ENCODE data around the gene TRAPPC2L.
A peak's percentile ranks its signal among the peaks of the same experiment; 100 is the strongest.

Gene TRAPPC2L

DNA sequence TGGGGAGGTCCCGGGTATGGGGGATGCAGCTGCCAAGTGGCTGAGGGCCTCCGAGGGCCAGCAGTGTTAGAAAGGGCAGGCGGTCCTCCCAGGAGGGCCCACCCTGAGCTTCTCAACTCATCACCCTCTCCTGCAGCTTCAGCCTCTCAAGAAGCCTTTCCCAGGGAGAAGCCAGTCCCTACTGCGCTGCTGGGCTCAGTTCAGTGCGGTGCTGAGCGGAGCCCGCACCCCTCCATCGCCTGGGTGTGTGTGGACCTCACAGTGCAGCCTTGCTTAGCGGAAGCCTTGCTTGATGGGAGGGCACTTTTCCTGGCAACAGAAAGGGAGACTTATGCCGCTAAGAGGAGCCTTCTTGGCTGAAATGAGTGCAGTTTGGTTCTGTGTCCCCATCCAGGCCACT, 41.7 kb upstream of the TRAPPC2L start:
- TF ChIP-seq CEBPB (IDR thresholded peaks at IDR 0.05): no peak

- TF ChIP-seq RAD21 (IDR thresholded peaks at IDR 0.05; ENCODE audit: low read depth) (peak; percentile 96), NFIC (IDR thresholded peaks at IDR 0.05) (no peak), REST (IDR thresholded peaks at IDR 0.05; ENCODE audit: low read depth) (no peak), MAX (IDR thresholded peaks at IDR 0.05) (no peak), ZBTB7A (IDR thresholded peaks at IDR 0.05; ENCODE audit: low read depth) (no peak)
Observed at GRCh38 chr16:88815901-88816589, 40.9 kb upstream of the TRAPPC2L start.

DNA sequence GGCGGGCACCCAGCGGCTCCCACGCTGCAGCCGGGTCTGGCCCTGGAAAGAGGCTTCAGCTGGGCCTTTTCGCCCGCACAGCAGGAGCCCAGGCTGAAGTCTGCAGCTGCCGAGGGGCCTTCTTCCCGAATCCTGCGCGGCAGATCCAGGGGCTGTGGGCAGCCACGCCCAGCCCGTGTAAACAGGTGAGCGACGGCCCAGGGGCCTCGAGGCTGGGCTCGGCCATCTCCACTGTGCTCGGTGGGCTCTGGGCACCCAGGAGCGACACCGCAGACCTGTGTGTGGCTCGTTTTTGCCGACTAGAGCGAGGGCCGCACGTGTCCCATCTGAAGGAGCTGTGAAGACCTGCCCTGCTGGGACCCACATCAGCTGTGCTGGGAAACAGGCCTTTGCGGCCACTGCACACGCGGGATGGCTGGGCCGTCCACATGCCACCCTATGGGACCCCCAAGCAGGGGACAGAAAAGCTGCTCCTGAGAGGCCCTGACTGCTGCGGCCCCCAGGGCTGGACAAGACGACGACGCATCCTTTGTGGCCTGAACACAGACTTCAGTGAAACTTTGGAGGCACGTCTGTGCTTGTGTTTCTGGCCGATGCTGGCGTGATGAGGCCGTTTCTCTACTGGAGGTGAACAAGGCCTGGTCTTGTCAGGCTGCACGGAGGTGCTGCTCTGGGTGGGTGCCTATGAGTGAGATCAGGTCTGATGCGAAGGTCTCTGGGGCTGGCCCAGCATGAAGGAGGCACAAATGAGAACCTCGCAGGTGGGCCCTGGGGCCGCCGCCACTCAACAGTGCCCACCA, 40.0 kb upstream of the TRAPPC2L start:
- TF ChIP-seq REST (IDR thresholded peaks at IDR 0.05; ENCODE audit: low read depth): no peak
- no peak for TF ChIP-seq USF1 (IDR thresholded peaks at IDR 0.05)
- TF ChIP-seq NFIC (IDR thresholded peaks at IDR 0.05): no peak
- TF ChIP-seq EGR1 (IDR thresholded peaks at IDR 0.05): no peak
- TF ChIP-seq MAX (IDR thresholded peaks at IDR 0.05): no peak
- TF ChIP-seq YY1 (IDR thresholded peaks at IDR 0.05; ENCODE audit: low read depth): no peak
- no peak for TF ChIP-seq FOXM1 (IDR thresholded peaks at IDR 0.05; ENCODE audit: borderline replicate concordance, low read depth)
- TF ChIP-seq TCF12 (IDR thresholded peaks at IDR 0.05; ENCODE audit: low read depth): no peak
- no peak for TF ChIP-seq CEBPB (IDR thresholded peaks at IDR 0.05)

DNA sequence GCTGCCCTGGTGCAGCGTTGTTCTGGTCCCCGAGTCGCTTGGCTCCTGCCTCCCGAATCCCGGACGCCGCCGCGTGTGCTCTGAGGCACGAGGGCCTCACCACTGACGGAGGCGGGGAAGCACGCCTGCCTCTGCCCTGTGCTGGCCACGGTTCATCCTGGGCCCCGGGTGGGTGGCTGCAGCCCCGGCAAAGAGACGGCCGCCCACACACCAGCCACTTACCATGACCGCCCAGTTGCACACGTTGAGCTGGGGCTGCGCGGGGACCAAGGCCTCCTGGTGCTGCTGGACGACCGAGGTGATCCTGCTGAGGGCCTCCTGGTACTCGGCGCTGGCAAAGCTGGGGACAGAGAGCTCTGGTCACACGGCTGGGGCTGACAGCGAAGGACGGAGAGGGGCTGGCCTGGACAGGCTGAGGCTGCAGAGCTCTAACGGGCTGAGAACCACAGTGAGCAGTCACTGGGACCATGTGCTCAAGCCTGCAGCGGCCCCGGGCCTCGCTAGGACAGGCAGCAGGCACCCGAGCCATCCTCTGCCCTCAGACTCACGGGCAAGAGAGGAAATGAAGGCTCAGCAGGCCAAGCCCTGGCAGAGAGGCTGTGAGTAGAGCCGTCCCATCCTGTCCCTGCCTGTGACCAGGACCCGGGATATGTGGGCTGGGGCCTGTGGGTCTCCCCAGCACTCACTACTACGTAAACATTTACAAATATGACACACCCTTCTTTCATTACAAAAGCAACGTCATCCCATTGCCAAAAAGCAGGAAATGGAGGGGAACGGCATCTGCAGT, 38.9 kb upstream of the TRAPPC2L start:
- no peak for TF ChIP-seq EGR1 (IDR thresholded peaks at IDR 0.05)
- TF ChIP-seq CEBPB (IDR thresholded peaks at IDR 0.05): no peak
- no peak for TF ChIP-seq RAD21 (IDR thresholded peaks at IDR 0.05; ENCODE audit: low read depth)
- no peak for TF ChIP-seq CREB1 (IDR thresholded peaks at IDR 0.05; ENCODE audit: low read depth)

DNA sequence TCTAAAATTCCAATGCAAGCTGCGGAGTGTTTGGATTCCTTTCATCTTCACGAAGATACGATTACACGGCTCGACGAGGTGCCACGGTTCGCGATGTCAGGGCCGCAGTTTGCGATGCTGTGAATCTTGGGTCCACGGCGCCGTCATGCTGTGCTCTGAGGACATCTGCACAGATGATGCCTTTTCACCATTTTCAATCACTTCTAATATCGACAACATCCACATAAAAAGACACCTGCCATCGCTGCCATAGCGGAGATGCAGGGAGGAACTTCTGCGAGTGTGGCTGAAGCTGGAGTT, 38.4 kb upstream of the TRAPPC2L start:
- TF ChIP-seq TEAD4 (IDR thresholded peaks at IDR 0.05): no peak
- no peak for TF ChIP-seq CREB1 (IDR thresholded peaks at IDR 0.05; ENCODE audit: low read depth)
- no peak for TF ChIP-seq REST (IDR thresholded peaks at IDR 0.05; ENCODE audit: low read depth)
- no peak for TF ChIP-seq MAX (IDR thresholded peaks at IDR 0.05)
- no peak for TF ChIP-seq ZBTB7A (IDR thresholded peaks at IDR 0.05; ENCODE audit: low read depth)
- no peak for TF ChIP-seq EGR1 (IDR thresholded peaks at IDR 0.05)
- TF ChIP-seq FOXM1 (IDR thresholded peaks at IDR 0.05; ENCODE audit: borderline replicate concordance, low read depth): no peak
- TF ChIP-seq USF1 (IDR thresholded peaks at IDR 0.05): no peak
- TF ChIP-seq TCF12 (IDR thresholded peaks at IDR 0.05; ENCODE audit: low read depth): no peak
- TF ChIP-seq NFIC (IDR thresholded peaks at IDR 0.05): no peak
- no peak for TF ChIP-seq CEBPB (IDR thresholded peaks at IDR 0.05)
- no peak for TF ChIP-seq TAF1 (IDR thresholded peaks at IDR 0.05; ENCODE audit: low read depth)
- TF ChIP-seq EP300 (IDR thresholded peaks at IDR 0.05; ENCODE audit: borderline replicate concordance): no peak
